Right lung (tissue), 5 donors: ENCODE measurements around the gene NOC4L. TPM values are rescaled to one million over a fixed set of nuclear protein-coding genes. Genes with fewer than 3 reads are reported as not detected.
"Not testable (repeated sequence)": the region's sequence is repeated elsewhere in the genome, so short reads cannot be mapped to it uniquely, and the experiment has no call there.

Experiments used
- DNase-seq, 2 donors: peaks; one replicate each; pipeline ENCODE4 v3.0.0-alpha.2; 2013
- polyA plus RNA-seq, 5 donors: library from polyadenylated mRNA; unstranded; fragments of 120-200 nt; gene quantifications; one replicate each; pipeline versions ENCODE4 v1.2.1 to v1.2.3, GENCODE V29; 2013; ENCODE audit warnings: inconsistent platforms in 1 of 5, low replicate concordance in 1 of 5; ENCODE audit not compliant: insufficient read length in 5 of 5, insufficient read depth in 1 of 5

NOC4L gene
- polyA plus RNA-seq, 5 donors = 9.3 to 19.7 (median 10.4) TPM

- no peak for DNase-seq
These were observed 23.0 kb upstream of the NOC4L start for GRCh38 chr12:132121283-132121682.

- no peak for DNase-seq
These were observed 20.1 kb upstream of the NOC4L start for GRCh38 chr12:132123970-132124765.

DNA sequence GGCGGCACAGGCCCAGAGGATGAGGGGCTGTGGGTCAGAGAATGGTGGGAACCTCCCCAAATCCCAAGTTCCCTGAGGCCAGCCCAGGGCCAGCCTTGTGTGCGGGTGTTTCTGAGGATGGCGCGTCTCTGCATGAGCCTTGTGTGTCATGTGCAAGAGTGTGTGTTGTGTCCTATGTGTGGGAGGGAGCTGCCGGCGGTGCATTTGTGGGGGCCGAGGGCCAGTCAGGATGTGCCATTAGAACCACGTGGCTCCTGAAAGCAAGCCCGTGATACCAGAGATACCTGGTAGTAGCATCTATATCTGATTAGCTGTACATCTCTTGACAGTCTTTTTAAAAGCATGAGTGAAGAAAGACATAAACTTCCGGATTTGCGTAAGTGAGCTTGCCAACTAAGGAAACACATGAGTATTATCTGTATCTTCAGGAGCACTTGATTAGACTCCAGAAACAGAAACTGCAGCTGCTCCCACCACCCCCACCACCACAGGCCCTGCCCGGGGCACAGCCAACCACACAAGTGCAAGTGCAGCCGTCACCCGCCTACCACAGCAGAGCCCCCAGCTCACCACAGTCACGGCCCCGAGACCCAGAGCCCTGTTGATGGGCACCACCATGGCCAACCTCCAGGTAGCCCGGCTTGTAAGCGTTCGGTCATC lies 19.4 kb upstream of the NOC4L start:
- no peak for DNase-seq

DNA sequence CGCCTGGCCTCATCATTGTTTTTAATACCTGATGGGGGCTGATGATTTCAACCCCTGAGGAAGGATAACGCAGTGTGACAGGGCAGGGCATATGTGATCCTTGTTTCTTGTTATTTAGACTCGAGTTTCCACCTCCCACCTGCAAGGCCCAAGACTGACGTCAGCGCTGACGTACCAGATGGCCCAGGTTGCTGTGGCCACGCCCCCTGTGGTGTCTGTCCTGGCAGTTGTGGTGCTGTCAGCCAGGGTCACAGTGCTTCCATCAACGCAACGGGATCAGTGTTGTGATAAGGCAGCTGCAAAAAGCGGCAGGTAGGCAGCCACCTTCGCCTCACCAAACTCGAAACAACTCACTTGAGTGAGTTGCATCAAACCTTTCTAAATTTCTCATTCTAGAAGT lies 18.5 kb upstream of the NOC4L start:
- DNase-seq = no peak

DNA sequence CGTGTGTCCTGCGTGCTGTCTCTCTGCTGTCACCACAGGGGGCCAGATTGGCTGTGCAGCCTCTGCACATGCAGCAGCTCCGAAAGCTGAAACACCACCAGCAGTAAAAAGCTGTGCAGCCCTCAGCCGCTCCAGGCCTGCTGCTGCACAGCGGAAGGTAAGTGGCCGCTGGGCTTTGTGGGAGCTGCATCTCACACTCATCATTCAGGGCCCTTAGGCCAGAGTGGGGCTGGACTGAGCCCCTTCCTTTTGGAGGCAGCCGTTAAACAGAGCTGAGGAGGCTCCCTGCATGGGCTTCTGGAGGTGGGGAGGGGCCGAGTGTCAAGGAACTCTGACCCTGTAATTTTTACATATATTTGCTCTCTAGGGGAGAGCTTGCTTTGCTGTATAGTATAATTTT lies 17.2 kb upstream of the NOC4L start:
- DNase-seq = no peak

DNA sequence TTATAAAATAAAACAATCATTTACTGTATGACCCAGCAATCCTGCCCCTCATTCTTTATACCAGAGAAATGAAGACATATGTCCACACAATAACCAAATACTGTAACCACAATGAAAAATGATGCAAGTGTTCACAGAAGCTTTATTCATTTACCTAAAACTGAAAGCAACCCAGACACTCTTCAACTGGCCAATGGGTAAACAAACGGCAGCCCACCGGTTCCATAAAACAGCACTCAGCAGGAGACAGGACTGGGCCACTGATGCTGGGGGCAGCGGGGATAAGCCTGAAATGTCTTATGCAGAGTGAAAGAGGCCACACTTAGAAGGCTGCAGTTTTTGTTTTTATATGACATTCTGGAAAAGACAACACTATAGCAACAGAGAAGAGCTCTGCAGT lies 15.2 kb upstream of the NOC4L start:
- DNase-seq = no peak

DNA sequence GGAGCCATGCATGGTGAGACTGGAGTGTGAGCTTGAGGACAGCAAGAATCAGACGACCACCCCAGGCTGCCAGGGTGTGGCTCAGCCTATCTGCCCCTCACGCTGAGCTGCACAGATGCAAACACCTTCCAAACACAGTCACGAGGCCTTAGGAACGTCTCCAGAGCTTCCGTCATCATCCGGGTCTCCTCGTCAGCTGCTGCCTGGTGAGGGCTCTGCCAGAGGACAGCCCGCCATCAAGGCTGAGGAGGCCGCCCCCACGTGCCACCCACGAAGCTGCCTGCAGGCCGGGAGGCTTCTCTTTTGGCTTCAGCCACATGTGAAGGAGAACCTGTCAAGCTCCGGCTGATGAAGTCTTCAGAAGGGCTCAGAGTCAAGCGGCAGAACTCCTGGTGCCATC lies 13.6 kb upstream of the NOC4L start:
- DNase-seq = no peak

DNA sequence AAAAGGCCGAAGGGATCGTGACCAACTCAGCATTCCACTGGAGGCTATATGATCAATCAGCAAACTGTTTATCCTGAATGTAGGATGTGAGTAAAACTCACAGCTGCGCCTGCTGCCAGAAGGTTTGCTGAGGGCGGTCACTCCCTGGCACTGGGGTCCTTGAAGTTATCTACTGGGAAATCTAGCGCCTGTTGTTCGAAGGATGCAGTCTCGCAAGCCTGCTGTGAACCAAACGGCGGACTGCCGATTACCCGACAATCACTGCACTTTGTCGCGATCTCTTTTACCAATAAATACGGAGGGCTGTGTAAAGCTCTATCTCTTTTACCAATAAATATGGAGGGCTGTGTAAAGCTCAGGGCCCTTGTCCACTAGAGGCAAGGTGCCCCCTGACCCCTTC lies 13.0 kb upstream of the NOC4L start:
- DNase-seq = no peak

- no peak for DNase-seq
These were observed 12.3 kb upstream of the NOC4L start for GRCh38 chr12:132131952-132132351.

GRCh38 chr12:132132609-132133430 lies 11.4 kb upstream of the NOC4L start:
- no peak for DNase-seq

- no peak for DNase-seq
These were observed 10.2 kb upstream of the NOC4L start for GRCh38 chr12:132133952-132134652.

GRCh38 chr12:132134653-132135183 lies 9.5 kb upstream of the NOC4L start:
- not testable (repeated sequence) for DNase-seq

DNA sequence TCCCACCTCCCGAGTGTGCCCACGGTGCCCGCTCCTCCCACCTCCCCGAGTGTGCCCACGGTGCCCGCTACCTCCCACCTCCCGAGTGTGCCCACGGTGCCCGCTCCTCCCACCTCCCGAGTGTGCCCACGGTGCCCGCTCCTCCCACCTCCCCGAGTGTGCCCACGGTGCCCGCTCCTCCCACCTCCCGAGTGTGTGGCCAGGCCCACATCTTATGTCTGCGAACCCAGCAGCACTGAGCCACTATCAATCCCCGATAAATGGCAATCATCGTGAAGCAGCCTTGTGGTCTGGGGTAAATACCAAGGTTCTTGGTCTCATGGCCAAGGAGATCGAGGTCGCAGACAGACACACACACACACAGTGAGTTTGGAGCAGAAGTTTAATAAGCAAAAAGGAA lies 8.0 kb upstream of the NOC4L start:
- DNase-seq = not testable (repeated sequence)

DNA sequence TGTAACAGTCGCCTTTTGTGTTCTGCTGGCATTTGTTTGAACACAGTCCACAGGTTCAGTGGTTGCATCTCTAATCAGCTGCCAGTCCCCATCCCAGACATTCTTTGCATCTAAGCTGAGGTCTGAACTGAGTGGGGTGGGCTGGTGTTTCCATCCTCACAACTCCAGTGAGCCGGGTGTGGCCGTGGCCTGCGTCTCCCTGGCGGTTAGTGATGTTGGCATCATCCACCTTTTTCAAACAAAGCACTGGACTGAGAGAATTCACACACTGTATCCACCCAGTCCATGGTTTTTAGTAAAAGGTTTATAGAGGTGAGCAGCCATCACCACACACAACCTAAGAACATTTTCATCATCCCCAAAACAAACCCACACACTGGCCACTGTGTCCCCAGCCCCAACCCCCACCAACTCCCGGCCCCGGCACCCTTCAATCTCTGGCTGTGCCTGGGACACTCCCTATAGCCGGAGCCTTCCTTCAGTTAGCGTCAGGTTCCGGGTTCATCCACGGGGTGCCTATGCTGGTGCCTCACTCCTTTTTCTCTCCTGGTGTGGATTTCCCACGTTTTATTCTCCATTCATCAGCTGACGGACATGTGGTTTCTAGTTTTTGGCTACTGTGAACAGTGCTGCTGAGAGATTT lies 6.7 kb upstream of the NOC4L start:
- no peak for DNase-seq

GRCh38 chr12:132138941-132139871 lies 5.1 kb upstream of the NOC4L start:
- no peak for DNase-seq

- no peak for DNase-seq
These were observed 4.3 kb upstream of the NOC4L start for GRCh38 chr12:132139912-132140311.

- no peak for DNase-seq
These were observed 3.8 kb upstream of the NOC4L start for GRCh38 chr12:132140501-132140900.

- DNase-seq = no peak
These were observed 3.1 kb upstream of the NOC4L start for GRCh38 chr12:132140918-132141841.
